ENCODE measurements around the gene SRSF3. TPM values are rescaled to one million over a fixed set of nuclear protein-coding genes. Genes with fewer than 3 reads are reported as not detected.
"Not testable (repeated sequence)": the region's sequence is repeated elsewhere in the genome, so short reads cannot be mapped to it uniquely, and the experiment has no call there.

SRSF3 gene
- total and polyA plus RNA-seq, 5 experiments from 2014 or later, result 268 to 375 (median 357) TPM

GRCh38 chr6:36649086-36649485 lies 54.9 kb downstream of the SRSF3 start:
- H3K9me3 Mint-ChIP-seq, result no peaks in the 10 kb centered on the region
- H3K4me3 Mint-ChIP-seq, result no peak overlapping the region
- no peaks in the 10 kb centered on the region for H3K36me3 Mint-ChIP-seq
- H3K27ac Mint-ChIP-seq, result no peak overlapping the region
- ATAC-seq, result no peak
- H3K4me1 Mint-ChIP-seq, result peaks cover 0 to 17% (median 0%) of the 10 kb centered on the region in 4 donors
- H3K27me3 Mint-ChIP-seq, result peaks cover 0 to 4% (median 0%) of the 10 kb centered on the region in 5 donors
- POLR2A ChIA-PET, result no interaction called here
- no peak for DNase-seq

GRCh38 chr6:36649701-36650484 lies 55.7 kb downstream of the SRSF3 start:
- H3K36me3 Mint-ChIP-seq, result no peaks in the 10 kb centered on the region
- no peak for ATAC-seq
- no peak overlapping the region for H3K4me3 Mint-ChIP-seq
- no peaks in the 10 kb centered on the region for H3K9me3 Mint-ChIP-seq
- H3K27me3 Mint-ChIP-seq, result peaks cover 0 to 4% (median 0%) of the 10 kb centered on the region in 5 donors
- no peak overlapping the region for H3K27ac Mint-ChIP-seq
- POLR2A ChIA-PET, result no interaction called here
- DNase-seq, result no peak
- peaks cover 0 to 17% (median 0%) of the 10 kb centered on the region in 4 donors for H3K4me1 Mint-ChIP-seq

- no peak overlapping the region for H3K27ac Mint-ChIP-seq
- H3K36me3 Mint-ChIP-seq, result no peaks in the 10 kb centered on the region
- H3K27me3 Mint-ChIP-seq, result peaks cover 4 to 13% (median 5%) of the 10 kb centered on the region in 5 donors
- no peak overlapping the region for H3K4me3 Mint-ChIP-seq
- DNase-seq (no peak), ATAC-seq (no peak)
- POLR2A ChIA-PET, result interaction anchor here (0.6 kb wide), 1 partner anchor 1141 kb away, joined by 3 read pairs; no protein-coding TSS in a partner anchor
- H3K4me1 Mint-ChIP-seq, result peaks cover 0 to 14% (median 0%) of the 10 kb centered on the region in 4 donors
- no peaks in the 10 kb centered on the region for H3K9me3 Mint-ChIP-seq
Measured at GRCh38 chr6:36650848-36651478, 56.8 kb downstream of the SRSF3 start.

GRCh38 chr6:36651659-36652379 lies 57.7 kb downstream of the SRSF3 start:
- DNase-seq (no peak), ATAC-seq (no peak)
- Mint-ChIP-seq H3K36me3 (no peaks in the 10 kb centered on the region), H3K27me3 (peaks cover 5 to 17% (median 10%) of the 10 kb centered on the region in 5 donors), H3K9me3 (no peaks in the 10 kb centered on the region), H3K27ac (no peak overlapping the region), H3K4me1 (peaks cover 0 to 14% (median 0%) of the 10 kb centered on the region in 4 donors), H3K4me3 (no peak overlapping the region)
- POLR2A ChIA-PET, result interaction anchor here (0.6 kb wide), 1 partner anchor 1140 kb away, joined by 3 read pairs; no protein-coding TSS in a partner anchor

- H3K4me3 Mint-ChIP-seq, H3K36me3 Mint-ChIP-seq, H3K27ac Mint-ChIP-seq, DNase-seq, ATAC-seq, H3K9me3 Mint-ChIP-seq: not testable (repeated sequence)
- POLR2A ChIA-PET, result interaction anchor here (0.6 to 1.0 kb wide), 2 partner anchors 13 to 49 kb away, joined by 3 to 4 read pairs; no protein-coding TSS in a partner anchor
- Mint-ChIP-seq H3K4me1 (peaks cover 0 to 15% (median 0%) of the 10 kb centered on the region in 4 donors), H3K27me3 (peaks cover 7 to 22% (median 17%) of the 10 kb centered on the region in 5 donors)
Measured at GRCh38 chr6:36654469-36654868, 60.3 kb downstream of the SRSF3 start.

Small RNAs within 50 kb of the gene (microRNA-seq; reads per million reads assigned to microRNA genes)
- not detected for gene MIR3925 (ENCODE audit: borderline microRNAs expressed)

Other genes starting within 250 kb of the SRSF3 start
- gene ETV7, start 206.7 kb upstream of the SRSF3 start, total RNA-seq, result not detected
- under 1 TPM in 2 of 3 donors, not detected in 1; 0.60 to 0.70 TPM for gene ETV7, start 206.7 kb upstream of the SRSF3 start, polyA plus RNA-seq
- under 1 TPM; 0.16 to 0.41 TPM for gene PXT1, start 151.5 kb upstream of the SRSF3 start, total RNA-seq
- not detected for gene PXT1, start 151.5 kb upstream of the SRSF3 start, polyA plus RNA-seq
- 10 to 100 TPM; 35.1 to 35.2 TPM for gene KCTD20, start 151.4 kb upstream of the SRSF3 start, total RNA-seq
- 10 to 100 TPM; 25.0 to 31.5 (median 31.3) TPM for gene KCTD20, start 151.4 kb upstream of the SRSF3 start, polyA plus RNA-seq
- 100 to 1,000 TPM; 151 to 163 TPM for gene STK38, start 46.9 kb upstream of the SRSF3 start, total RNA-seq
- gene STK38, start 46.9 kb upstream of the SRSF3 start, polyA plus RNA-seq, result 10 to 100 TPM; 46.4 to 79.6 (median 52.8) TPM
- gene CDKN1A, start 84.4 kb downstream of the SRSF3 start, total RNA-seq, result 1 to 10 TPM; 1.9 to 2.7 TPM
- 1 to 10 TPM in 1 of 3 donors, under 1 TPM in 2; 0.12 to 2.0 (median 0.28) TPM for gene CDKN1A, start 84.4 kb downstream of the SRSF3 start, polyA plus RNA-seq
- not detected for gene RAB44, start 103.5 kb downstream of the SRSF3 start, total RNA-seq
- not detected for gene RAB44, start 103.5 kb downstream of the SRSF3 start, polyA plus RNA-seq
- under 1 TPM; 0.57 to 0.85 TPM for gene CPNE5, start 245.1 kb downstream of the SRSF3 start, total RNA-seq
- gene CPNE5, start 245.1 kb downstream of the SRSF3 start, polyA plus RNA-seq, result under 1 TPM; 0.14 to 0.33 (median 0.26) TPM

Data from naive thymus-derived CD8-positive, alpha-beta T cell (primary cell).